Activated CD8-positive, alpha-beta memory T cell treated with anti-CD3 and anti-CD28 coated beads for 1 hour (primary cell): ENCODE data around the gene CD46.
"Not testable (repeated sequence)": the region's sequence is repeated elsewhere in the genome, so short reads cannot be mapped to it uniquely, and the experiment has no call there.

Experiments used
- DNase-seq, 2 donors: peaks; one replicate each; pipeline ENCODE4 v3.0.0-alpha.2; 2020; ENCODE audit warnings: low read depth in 1 of 2; ENCODE audit errors: extremely low read depth in 1 of 2

CD46 gene

DNA sequence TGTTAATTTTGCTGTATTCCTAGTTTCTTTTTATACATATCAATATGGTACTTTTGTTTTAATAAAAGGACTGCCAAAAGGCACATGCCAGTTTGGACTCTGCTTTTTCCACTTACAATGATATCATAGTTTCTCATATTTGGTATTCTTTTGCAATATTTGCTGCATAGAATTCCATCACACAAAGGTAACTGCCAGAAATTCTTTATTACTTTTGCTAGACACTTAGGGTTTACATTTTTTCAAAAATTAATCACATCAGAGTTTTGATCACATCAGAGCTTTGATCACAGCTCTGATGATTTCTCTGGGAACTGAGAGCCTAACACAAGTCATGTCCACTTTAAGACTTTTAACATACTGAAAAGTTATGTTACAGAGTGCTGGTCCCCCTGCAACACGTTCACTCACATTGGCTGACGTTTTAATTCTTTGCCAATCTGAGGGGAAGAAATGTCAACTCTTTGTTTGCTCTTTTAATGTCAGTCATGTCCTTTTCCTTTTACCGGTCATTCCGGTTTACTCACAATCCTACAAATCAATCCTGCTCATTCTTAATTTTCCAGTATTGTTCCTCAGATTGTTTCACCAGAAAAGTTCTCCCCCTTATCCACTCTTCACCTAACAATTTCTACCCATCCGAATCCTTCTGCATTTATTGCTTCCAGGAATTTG is 1.1 kb upstream of the CD46 start:
- no peak for DNase-seq

GRCh38 chr1:207751463-207751789 is 428 bp upstream of the CD46 start:
- DNase-seq: not testable (repeated sequence)

- DNase-seq: no peak
Measured at GRCh38 chr1:207752456-207752998, 673 bp downstream of the CD46 start.

GRCh38 chr1:207753611-207754010 is 1.8 kb downstream of the CD46 start:
- DNase-seq: no peak

DNA sequence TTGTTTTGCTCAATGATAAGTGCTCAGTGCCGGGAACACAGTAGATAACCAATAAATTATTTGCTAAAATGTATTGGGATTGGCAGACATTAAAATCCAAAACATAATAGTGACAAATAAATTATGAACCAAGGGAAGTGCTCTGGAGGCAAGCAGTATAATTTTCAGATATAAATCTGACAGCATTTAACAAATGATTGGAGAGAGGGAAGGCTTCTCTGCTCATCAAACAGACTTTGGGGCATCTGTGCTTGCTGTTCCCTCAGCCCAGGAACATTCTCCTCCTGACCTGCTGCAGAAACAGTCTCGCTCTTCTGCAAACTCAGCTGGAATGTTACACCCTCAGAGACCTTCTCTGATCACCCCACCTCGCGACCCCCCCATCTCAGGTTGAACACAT is 2.2 kb downstream of the CD46 start:
- DNase-seq: no peak

DNA sequence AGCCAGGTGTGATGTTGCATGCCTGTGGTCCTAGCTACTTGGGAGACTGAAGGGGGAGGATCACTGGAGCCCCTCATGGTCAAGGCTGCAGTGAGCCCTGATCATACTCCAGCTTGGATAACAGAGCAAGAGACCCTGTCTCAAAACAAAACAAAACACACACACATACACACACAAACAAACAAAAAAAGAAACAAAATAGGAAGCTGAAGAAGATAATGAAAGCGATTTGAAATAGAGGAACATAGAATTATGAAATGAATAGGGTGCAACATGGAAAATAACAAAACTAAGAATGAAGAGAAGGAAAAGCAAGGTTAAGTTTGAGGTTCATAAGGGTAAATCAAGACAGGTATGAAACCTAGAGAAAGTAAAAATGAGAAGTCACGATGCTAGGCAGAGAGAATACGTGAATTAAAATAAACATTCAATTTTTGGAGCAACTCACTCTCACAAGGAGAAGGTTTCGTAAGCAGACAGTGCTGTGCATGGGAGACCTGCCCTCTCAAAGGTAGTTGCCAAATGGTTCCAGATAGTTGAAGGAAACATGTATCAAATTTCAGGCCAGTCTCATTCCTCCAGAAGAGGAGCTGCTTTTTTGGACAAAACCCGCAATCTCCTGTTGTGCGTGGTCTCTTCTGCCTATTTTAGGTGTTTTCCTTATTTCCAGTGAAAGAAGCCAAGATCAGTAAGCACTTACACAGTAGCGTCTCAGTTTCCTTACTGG is 3.3 kb downstream of the CD46 start:
- no peak for DNase-seq

DNA sequence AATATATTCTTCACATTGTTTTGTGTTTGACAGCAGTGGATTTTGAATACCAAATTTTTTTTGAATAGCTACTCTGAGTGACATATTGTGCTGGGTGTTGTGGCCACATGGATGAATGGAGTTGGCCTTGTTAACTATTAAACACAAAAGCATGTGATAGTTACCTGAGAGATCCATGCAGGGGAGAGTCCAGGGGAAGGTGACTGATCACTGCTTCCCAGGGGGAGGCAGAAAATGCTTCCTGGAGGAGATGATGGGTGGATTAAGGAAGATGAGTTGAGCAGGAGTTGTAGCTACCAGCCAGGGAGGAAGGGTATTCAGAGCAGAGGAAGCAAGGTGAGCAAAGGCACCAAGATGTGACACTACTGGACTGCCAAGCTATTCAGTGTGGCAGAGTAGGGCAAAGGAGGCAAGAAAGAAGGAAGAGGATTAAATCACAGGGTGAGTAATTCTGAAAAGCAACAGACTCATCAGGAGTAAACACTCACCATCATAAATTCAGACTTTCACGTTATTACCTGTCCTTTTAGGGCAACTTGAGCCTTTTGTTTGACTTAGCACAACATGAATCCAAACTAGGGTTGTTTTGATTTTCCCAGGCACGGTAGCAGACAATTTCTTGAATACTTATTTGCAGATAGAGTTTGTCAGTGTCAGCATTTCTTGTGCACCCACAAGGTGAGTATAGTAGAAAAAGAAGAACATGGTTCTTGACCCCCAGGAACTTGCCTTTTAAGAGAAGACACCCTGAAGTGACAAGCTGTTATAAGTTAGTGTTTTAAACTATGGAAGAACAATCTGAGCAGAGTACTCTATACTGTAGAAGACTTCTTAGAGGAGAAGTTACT is 4.2 kb downstream of the CD46 start:
- no peak for DNase-seq

GRCh38 chr1:207762622-207763021 is 10.8 kb downstream of the CD46 start:
- no peak for DNase-seq

DNA sequence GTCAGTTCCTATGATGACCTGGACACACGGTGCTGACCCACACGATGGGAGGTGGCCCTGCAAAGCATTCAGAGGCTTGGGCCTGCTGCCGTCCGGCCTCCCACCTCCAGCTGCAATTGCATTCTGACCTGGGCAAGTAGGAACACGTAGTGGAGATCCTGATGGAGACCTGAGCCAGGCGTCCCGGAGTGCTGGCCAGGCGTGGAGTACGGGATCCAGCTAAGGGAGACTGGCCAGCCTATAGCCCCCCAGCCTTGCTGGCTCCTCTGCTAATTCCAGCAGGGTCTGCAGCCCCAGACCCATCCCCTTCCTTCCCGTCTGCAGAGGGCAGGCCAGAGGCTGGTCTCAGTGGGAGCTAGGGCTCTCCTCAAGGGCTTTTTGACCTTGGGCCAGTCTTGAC is 11.2 kb downstream of the CD46 start:
- no peak for DNase-seq

DNA sequence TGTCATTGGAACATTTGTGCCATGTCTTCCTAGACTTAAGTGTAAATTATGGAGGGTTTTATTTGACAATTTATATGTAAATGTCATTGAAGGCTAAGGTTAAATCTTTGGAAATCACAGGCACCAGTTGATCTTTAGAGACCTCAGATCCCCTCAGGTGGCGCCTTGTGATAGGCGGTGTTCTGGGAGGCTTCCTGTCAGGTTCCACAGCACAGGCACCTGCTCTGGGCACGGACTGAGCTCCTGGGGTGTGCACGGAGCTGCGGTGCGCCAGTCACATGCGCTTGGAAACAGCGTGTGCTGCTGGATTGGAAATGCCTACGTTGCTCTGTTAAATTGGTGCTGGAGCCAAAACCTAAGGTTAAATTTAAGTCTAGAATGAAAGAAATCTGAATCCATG is 12.1 kb downstream of the CD46 start:
- no peak for DNase-seq

DNA sequence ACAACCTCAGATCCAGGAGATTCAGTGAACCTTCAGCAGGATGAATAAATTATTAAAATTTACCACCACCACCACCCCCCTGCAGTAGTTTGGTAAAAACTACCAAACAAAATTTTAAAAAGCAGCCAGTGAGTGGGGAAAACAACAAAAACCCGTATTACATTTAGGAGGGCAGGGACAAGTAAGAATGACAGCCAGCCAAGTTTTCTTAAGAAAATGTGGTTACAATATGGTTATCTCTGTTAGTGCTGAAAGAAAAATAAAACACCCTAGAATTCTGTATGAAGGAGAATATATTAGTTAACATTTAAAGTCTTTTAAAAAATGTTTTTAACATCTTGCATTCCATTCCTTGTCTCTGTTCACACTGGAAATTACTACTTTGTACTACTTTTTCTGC is 14.7 kb downstream of the CD46 start:
- DNase-seq: no peak

DNA sequence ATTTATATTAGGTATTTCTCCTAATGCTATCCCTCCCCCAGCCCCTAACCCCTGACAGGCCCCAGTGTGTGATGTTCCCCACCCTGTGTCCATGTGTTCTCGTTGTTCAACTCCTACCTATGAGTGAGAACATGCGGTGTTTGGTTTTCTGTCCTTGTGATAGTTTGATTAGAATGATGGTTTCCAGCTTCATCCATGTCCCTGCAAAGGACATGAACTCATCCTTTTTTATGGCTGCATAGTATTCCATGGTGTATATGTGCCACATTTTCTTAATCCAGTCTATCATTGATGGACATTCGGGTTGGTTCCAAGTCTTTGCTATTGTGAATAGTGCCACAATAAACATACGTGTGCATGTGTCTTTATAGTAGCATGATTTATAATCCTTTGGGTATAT is 18.7 kb downstream of the CD46 start:
- not testable (repeated sequence) for DNase-seq

DNA sequence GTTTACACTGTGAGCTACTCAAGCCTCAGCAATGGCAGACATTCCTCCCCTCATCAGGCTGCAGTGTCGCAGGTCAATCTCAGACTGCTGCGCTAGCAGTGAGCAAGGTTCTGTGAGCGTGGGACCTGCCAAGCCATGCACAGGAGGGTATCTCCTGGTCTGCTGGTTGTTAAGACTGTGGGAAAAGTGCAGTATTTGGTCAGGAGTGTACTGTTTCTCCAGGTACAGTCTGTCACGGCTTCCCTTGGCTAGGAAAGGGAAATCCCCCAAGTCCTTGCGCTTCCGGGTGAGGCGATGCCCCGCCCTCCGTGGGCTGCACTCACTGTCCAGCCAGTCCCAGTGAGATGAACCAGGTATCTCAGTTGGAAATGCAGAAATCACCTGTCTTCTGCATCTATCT is 24.2 kb downstream of the CD46 start:
- DNase-seq: not testable (repeated sequence)

- DNase-seq: not testable (repeated sequence)
Measured at GRCh38 chr1:207777412-207777811, 25.6 kb downstream of the CD46 start.

DNA sequence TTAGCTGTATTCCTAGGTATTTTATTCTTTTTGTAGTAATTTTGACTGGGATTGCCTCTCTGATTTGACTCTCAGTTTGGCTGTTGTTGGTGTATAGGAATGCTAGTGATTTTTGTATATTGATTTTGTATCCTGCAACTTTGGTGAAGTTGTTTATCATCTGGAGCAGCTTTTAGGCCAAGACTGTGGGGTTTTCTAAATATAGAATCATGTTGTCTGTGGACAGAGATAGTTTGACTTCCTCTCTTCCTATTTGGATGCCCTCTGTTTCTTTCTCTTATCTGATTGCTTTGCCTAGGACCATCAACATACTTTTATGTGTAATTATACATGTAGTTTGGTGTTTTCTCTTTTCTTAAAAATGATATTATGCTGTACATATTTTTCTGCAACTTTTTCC is 27.2 kb downstream of the CD46 start:
- DNase-seq: no peak

DNA sequence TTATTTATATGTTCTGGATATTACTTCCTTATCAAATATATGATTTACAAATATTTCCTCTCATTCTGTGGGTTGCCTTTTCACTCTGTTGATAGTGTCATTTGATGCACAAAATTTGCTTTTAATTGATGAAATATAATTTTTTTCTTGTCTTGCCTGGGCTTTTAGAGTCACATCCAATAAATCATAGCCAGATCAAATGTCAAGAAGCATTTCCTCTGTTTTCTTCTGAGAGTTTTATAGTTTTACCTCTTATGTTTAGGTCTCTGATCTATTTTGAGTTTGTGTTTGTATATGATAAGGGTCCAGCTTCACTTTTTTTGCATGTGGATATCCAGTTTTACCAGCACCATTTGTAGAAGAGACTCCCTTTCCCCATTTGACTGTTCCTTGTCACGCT is 29.5 kb downstream of the CD46 start:
- DNase-seq: no peak

DNA sequence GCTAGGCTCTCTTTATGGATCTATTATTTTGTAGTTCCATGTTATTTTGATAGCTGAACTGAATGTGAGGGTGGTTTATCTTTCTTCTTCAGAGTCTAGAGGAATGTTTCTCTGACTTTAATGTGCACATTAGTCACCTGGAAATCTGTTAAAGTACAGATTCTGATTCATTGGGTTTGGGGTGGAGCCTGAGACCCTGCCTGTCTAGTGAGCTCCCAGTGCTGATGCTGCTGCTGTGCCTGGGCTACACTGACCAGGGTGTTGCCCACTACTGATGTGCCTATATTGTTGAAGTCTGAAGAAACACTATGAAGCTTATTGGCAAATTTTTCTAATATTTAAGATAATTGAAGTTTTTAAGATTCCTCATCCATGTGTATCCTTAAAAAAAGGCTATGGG is 35.9 kb downstream of the CD46 start:
- DNase-seq: no peak

DNA sequence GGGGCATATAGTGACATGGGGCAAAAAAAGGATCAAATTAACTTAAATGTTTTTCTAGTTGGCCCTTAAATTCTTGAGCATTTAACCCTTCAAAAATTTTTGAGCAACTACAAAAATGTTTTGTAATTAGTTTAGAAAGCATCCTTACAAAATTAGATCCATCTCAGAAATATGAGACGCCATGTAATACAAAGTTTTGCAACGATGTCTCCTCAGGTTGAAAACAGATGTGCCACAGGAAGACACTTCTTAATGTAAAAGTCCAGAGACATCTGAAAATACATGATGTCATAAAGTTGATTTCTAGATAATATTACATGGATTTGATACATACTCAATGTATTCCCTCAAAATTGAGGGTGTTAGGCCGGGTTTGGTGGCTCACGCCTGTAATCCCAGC is 37.5 kb downstream of the CD46 start:
- DNase-seq: no peak

DNA sequence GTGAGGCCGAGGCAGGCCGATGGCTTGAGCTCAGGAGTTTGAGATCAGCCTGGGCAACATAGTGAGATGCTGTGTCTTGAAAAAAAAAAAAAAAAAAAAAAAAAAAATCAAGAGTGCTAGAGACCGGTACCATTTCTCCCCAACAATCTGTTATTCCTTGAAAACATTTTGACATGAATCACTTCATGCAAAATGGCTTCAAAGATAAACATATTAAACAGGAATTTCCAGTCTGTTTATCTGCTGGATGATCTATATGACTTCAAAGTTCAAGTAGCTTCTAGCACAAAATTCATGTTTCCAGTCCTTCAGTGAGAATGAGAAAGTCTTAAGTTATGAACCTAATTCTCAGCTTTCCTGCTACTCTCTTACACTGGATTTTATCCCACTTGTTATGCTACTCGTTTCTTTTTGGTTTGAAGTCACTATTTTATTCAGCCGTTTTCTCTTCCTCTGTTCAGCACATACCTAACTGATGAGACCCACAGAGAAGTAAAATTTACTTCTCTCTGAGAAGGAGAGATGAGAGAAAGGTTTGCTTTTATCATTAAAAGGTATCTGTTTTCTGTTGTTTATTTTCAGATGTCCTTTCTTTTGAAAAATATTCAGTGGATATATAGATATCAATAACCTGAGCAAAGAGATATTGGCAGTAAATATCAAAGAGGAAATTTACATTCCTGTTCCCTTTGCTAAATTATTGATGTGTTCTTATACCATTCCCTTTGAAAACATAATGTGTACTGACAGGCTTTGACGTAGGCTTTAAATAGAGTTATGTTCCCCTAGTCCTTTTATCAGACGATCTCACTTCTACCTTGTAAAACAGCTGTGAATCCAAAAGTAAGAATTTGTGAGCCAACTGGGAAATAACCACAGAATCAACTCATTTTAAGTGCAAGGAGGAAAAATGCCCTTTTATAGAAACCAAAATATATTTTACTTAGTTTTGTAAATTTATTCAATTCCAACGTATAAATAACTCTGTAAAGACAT is 38.2 kb downstream of the CD46 start:
- DNase-seq: no peak

GRCh38 chr1:207791290-207791689 is 39.4 kb downstream of the CD46 start:
- DNase-seq: no peak
